Measurements from ENCODE around the gene PLEKHM3.

DNA sequence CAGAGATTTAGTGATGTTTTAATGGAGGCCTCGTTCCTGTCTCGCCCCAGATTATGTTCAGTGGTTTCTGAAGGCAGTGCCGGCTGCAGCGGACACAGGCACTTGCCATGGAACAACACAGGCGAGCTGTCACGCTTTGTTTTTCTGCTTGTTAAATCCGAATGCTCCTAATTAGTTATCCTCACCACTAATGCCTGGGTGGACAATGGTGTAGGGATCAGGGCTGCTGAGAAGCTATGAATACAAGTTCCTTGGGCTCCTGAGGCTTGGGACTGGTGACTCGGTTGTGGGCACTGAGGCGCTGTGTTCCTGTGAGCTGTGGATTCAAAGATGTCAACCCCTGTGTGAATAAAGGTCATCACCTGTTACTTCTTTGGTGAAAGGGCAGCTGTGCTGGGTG lies 123.5 kb downstream of the PLEKHM3 start:
- TF ChIP-seq POLR2AphosphoS5 (IDR thresholded peaks at IDR 0.05; ENCODE audit: low read depth, low read length) (no peak), POLR2A (IDR thresholded peaks at IDR 0.05; ENCODE audit: low read depth, low read length) (no peak), TAF1 (IDR thresholded peaks at IDR 0.05; ENCODE audit: low read depth, low read length) (no peak), POU2F2 (IDR thresholded peaks at IDR 0.05; ENCODE audit: low read depth, low read length) (no peak), SPI1 (IDR thresholded peaks at IDR 0.05; ENCODE audit: low read depth, low read length) (no peak), PAX5 (IDR thresholded peaks at IDR 0.05; ENCODE audit: insufficient read depth, low read length, severe bottlenecking) (no peak)

Measured in GM12891 (cell line).